CD1c-positive myeloid dendritic cell (primary cell): ENCODE measurements around the gene SNAPIN.

ENCODE experiments used
- DNase-seq: peaks from one replicate; pipeline ENCODE4 v3.0.0-alpha.2; 2016; ENCODE audit errors: extremely low spot score

Gene SNAPIN

DNA sequence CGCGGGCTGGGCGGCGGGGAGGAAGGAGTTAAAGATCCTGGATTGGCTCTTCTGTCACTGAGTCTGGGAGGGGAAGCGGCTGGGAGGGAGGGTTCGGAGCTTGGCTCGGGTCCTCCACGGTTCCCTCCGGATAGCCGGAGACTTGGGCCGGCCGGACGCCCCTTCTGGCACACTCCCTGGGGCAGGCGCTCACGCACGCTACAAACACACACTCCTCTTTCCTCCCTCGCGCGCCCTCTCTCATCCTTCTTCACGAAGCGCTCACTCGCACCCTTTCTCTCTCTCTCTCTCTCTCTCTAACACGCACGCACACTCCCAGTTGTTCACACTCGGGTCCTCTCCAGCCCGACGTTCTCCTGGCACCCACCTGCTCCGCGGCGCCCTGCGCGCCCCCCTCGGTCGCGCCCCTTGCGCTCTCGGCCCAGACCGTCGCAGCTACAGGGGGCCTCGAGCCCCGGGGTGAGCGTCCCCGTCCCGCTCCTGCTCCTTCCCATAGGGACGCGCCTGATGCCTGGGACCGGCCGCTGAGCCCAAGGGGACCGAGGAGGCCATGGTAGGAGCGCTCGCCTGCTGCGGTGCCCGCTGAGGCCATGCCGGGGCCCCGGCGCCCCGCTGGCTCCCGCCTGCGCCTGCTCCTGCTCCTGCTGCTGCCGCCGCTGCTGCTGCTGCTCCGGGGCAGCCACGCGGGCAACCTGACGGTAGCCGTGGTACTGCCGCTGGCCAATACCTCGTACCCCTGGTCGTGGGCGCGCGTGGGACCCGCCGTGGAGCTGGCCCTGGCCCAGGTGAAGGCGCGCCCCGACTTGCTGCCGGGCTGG lies 20.2 kb downstream of the SNAPIN start, which contains the start of gene NPR1:
TSS of gene NPR1 (plus strand) at position 170 of the 818 bp plus-strand sequence. CDS start at position 591, 421 bp downstream.
- peak; percentile 46 for DNase-seq

DNA sequence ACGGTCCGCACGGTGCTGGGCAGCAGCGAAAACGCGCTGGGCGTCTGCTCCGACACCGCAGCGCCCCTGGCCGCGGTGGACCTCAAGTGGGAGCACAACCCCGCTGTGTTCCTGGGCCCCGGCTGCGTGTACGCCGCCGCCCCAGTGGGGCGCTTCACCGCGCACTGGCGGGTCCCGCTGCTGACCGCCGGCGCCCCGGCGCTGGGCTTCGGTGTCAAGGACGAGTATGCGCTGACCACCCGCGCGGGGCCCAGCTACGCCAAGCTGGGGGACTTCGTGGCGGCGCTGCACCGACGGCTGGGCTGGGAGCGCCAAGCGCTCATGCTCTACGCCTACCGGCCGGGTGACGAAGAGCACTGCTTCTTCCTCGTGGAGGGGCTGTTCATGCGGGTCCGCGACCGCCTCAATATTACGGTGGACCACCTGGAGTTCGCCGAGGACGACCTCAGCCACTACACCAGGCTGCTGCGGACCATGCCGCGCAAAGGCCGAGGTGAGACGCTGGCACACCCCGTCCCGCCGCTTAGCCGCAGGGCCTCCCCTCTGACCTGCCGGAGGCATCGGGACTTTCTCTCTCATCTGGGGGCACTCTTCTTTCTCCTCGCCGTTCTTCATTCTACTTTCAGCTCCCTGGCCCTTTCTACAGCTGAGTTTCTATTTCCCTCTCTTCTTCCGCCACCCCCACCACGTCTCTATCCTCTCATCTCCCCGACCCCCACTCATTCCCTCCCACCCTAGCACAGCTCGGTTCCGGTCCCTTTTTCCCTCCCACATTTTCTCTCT lies 21.0 kb downstream of the SNAPIN start:
- DNase-seq: peak; percentile 39

DNA sequence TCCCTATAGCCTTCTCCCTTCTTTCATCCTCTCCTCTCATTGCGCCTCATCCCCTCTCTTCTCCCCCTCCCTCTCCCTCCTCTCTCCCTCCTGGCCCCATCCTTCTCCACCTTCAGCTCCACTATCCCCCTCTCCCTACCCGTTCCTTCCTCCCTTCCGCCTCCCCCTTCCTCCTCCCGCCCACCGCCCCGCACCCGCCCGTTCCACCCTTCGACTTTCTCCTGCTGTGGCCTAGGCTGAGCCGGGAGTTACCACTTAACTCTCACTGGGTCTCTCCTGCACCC lies 21.6 kb downstream of the SNAPIN start:
- DNase-seq: no peak

DNA sequence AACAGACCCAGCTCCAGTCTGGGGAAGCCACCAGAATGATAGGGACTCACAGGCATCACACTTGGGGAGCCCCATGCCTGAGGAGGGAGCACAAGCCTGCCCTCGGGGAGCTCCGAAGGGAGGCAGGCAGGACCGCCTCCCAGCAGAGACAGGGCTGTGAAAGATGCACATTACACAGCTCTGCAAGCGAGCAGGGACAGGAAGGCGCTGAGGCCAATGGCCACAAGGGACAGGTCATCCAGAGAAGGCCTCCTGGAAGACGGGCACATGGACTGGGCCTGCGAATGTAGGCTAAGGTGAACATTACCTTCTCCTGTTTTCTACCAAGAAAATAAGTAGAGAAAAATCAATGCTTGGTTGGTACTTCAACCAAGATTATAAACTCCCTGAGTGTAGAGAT lies 24.2 kb downstream of the SNAPIN start:
- no peak for DNase-seq

DNA sequence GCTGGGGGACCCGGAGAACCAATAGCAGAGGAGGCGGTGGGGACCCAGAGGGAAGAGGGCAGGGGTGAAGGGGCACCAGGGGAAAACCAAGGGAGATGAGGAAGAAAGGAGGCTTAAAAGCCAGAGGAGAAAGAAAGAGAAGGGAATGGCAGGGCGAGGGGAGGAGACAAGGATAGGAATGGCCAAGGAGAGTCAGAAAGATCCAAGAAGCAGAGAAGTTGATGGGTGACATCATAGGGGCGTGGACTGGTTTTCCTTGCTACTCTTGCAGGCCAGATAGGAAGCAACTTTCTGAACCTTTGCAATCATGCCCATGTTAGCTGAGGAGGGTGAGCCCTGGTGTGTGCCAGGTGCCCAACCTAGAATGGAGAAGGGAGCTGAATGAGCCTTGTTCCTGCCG lies 25.4 kb downstream of the SNAPIN start:
- no peak for DNase-seq

DNA sequence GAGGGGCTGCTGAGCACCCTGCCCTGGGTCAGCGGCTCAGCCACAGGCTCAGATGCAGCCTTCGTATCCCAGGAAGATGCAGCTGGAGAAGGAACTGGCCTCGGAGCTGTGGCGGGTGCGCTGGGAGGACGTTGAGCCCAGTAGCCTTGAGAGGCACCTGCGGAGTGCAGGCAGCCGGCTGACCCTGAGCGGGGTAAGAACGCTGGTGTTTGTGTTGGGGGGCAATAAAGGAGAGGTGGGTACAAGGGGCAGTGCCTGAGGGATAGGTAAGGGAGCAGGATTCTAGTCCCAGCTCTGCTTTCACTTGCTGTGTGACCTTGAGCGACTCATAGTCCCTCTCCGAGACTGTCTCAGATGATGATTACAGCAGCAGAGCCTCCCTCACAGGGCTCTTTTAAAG lies 26.4 kb downstream of the SNAPIN start:
- no peak for DNase-seq

DNA sequence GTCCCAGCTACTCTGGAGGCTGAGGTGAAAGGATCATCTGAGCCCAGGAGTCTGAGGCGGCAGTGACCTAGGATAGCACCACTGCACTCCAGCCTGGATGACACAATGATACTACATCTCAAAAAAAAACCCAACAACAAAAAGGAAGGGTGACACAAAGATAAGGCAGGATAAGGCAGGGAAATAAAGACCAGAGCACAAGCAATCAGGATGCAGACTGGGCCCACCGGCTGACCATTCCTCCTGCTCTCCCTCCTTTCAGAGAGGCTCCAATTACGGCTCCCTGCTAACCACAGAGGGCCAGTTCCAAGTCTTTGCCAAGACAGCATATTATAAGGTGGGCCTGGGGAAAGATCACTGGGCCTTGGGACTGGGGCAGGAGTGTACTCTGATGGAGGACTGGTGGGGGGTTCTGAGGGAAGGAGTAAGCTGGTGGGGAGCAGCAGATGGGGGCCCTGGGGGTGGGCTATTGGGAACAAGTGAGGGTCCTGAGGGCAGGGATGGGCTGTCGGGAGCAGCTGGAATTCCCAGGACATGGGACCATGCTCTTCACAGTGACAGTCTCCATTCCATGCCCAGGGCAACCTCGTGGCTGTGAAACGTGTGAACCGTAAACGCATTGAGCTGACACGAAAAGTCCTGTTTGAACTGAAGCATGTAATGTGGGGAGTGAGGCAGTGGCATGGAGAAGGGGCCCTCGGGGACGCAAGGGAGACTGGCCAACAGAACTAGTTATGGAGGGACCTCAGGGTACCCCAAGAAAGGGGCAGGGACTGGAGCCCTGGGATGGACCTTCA lies 27.2 kb downstream of the SNAPIN start:
- no peak for DNase-seq

DNA sequence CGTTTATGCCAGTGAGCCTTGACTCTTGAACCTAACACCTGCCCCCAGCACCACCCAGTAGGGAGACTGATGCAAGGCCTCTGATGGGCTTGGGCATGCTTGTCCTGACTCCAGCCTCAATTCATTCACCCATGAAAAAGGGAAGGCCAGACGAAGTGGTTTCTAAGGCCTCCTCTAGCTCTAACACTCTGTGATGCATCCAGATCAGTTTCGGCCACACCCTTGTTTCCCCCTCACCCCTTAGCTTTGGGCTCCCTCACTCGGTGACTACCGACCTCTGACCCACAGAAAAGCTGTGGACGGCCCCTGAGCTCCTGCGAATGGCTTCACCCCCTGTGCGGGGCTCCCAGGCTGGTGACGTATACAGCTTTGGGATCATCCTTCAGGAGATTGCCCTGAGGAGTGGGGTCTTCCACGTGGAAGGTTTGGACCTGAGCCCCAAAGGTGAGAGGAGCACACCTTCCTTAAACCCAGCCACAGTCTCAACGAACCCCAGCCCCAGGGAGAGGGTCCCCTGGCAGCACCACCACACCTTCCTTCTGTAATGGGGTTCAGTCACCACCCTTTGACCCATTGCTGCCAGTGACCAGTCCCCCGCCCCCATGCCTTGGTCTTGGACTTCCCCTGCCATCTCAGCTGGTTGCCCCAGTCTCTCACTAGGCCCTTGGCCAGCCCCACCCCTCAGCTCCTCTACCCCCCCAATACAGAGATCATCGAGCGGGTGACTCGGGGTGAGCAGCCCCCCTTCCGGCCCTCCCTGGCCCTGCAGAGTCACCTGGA lies 29.0 kb downstream of the SNAPIN start:
- no peak for DNase-seq

DNA sequence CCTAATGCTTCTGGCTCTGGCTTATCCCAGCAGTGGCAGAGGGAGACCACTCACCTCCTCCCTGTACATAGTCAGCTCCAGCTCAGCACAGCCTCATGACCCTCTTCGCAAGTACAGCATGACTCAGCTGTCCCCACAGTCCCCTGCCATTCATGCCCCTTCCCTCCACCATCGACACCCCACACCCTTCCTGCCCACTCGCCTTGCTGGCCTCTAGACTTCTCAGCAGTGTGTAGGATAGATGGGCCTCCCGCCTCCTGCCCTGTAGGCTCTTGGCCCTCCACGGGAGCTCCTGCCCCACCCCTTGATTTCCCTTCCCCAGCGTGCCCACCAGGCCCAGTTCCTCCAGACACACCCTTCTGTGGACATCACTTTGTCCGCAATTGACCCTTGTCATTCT lies 29.8 kb downstream of the SNAPIN start:
- DNase-seq: no peak

DNA sequence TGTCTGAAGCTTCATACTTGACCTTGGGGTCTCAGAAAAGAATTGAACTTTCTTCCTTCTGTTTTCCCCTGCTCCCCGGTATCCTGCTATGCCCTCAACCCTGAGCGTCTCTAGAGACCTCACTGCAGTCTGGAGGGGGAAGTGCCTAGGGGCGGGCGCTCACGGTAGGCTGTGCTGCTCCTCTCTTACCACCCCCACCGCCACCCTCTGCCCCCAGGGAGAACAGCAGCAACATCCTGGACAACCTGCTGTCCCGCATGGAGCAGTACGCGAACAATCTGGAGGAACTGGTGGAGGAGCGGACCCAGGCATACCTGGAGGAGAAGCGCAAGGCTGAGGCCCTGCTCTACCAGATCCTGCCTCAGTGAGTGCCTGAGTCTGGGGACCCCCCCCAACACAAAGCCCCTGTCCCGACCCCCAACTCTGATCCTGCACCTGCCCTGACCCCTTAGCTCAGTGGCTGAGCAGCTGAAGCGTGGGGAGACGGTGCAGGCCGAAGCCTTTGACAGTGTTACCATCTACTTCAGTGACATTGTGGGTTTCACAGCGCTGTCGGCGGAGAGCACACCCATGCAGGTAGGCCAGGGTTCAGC lies 30.3 kb downstream of the SNAPIN start:
- DNase-seq: no peak

DNA sequence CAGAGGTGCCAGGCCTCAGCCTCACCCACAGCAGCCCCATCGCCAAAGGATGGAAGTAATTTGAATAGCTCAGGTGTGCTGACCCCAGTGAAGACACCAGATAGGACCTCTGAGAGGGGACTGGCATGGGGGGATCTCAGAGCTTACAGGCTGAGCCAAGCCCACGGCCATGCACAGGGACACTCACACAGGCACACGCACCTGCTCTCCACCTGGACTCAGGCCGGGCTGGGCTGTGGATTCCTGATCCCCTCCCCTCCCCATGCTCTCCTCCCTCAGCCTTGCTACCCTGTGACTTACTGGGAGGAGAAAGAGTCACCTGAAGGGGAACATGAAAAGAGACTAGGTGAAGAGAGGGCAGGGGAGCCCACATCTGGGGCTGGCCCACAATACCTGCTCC lies 35.0 kb downstream of the SNAPIN start:
- DNase-seq: no peak

DNA sequence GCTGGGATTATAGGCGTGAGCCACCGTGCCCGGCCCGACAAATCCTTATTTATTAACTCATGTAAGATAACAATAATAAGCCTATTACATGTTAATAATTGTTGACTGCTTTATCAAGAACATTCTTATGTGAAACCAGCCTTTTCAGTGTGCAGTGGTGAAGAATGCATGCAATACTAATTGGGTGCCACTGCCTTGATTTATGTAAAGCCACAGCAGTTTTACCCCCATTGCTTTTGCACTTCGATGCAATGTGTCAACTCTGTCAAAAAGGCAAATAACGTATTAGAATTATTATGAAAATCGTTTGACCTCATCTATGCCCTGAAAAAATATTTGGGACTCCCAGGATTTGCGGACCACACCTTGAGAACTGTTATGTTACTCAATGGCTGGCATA lies 38.2 kb downstream of the SNAPIN start:
- no peak for DNase-seq

DNA sequence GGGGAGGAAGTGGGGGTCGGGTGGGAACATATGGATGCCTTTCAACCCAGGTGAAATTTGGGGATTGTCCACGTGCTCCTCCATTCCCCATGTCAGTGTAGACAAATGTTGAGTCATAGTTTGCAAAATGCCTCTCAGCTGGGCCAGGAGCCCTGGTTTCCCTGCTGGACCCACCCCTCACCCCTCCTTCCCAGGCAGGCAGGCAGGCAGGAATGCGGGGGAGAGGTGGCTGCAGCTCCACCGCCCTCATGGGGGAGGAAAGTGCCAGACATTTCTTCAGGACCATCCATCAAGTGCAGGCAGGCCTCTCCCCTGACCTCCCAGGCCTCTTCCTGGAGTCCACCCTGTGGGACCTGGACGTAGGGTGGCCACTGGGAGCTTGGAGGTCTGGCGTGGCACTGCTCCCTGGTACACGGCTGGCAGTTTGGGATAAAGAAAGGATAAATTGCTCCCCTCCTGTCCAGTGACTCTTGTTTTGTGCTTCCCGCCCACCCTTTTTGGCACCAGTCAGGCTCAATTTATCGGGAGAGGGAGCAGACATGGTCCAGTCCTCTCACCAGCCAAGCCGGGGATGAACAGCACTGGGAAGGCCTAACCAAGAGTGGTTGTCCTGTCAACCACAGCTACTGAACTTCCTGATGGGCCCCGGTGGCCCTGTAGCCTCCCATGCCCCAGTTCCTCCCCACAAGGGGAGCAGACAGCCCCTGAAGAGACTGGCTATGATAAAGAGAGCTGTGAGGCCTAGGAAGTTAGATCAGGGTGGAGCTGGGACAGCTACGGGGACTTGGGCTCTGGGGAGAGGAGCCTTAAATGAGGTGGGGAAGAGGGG lies 38.9 kb downstream of the SNAPIN start:
- no peak for DNase-seq

DNA sequence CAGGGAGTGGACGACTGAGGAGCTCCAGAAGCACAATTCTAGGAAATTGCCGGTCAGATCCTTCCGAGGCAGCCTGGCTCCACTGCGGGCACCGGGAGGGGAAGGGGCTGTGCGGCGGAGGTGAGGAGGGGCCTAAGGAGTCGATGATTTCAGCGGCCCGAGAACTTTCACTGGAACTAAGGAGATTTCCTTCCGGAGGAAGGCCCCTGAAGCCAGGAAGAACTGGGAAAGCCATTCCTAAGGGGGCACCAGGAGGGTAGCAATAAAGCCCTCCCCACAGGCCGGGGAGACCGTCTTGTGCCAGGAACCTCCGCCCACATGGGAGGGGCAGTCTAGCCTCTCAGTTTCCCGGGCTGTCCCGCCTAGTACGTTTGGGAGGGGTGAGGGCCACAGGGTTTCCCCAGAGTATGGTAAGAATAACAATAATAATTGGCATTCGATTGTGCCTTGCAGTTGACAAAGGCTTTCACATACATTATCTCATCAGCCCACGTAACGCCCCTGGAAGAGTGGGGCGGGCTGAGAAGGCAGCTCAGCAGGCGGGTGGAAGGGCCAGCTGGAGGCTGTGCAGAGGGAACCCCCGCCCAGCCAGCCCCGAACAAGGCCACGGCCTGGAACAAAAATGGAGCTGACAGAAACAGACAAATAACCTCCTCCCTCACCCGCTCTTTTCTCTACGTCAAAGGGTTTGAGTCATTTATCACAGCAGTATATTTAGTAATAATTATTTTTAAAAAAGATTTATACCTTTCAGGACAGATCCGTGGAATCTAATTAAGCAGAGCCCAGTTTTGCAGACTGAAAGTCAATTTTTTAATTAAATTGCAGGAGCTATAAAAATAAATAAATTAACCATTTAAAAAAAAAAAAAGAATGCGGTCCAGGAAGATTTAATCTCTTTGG lies 39.8 kb downstream of the SNAPIN start:
- no peak for DNase-seq

DNA sequence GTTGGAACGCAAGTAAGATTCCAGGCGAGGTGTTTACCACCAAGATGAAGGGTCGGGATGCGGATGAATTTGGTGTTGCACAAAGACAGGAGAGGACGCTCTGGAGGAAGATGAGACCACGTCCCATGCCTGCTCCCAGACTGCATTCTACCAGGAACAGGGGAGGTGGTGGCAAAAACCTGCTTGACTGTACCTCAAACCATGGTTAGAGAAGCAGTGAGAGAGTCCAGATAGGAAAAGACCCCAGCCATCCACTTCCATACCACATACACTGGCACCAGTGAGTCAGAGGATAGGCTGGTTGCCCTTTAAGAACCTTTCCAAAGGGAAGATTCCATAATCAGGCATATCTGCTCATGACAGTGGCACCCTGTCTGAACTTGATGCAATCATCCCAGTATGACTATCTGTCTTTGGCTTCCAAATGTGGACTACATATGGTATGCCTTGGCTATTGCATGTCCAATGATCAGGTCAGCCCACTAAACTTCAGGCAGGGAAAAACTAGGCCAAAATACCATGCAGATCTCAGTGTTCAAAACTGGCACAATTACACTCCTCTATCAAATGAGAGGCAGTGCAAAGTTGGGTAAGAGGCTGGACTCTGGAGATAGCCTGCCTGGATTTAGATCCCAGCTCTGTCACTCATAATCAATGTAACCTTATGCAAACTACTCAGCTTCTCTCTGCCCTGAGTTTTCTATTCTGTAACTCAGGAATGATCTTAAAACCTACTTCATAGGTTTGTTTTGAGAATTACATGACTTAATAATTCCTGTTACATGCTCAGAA lies 40.6 kb downstream of the SNAPIN start:
- DNase-seq: no peak

DNA sequence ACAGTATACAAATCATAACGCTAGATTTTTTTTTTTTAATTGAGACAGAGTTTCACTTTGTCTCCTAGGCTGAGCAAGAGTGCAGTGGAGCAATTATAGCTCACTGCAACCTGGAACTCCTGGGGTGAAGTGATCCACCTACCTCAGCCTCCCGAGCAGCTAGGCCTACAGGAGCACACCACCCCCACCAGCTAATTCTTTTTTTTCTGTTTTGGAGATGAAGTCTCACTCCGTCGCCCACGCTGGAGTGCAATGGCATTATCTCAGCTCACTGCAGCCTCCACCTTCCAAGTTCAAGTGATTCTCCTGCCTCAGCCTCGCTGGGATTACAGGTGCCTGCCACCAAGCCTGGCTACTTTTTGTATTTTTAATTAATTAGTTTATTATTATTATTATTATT lies 41.3 kb downstream of the SNAPIN start:
- DNase-seq: no peak

DNA sequence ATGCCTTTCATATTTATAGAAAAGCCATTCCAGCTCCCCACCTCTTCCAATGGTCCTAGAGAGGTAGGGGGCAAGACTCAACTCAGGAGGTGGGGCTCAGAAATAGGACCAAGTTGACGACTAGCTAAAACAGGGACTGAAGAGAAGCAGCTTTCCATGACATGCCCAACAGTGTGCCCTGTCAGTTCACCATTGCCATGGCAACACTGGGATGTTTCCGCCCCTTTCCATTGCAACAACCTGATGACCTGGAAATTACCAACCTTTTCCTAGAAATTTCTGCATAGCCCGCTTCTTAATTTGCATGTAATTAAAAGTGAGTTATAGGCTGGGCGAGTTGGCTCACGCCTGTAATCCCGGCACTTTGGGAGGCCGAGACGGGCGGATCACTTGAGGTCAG lies 47.0 kb downstream of the SNAPIN start:
- no peak for DNase-seq

DNA sequence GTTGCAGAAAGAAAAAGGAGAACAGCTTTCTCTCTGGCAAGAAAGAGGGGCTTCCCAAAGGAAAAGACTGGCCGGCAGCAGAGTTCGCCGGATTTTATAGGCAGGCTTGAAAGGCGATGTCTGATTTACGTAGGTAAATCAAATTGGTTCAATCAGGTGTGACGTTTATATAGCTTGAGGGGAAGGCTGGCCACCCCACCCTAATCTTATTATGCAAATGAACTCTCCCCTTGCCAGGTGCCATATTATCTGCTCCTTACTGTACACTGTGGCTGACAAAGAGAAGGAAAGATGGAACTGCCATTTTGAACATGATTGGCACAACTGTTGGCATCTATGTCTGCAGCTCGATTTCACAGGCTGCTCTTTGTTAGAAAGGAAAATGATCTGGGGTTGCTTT lies 52.5 kb downstream of the SNAPIN start:
- no peak for DNase-seq
